GM19468 (cell line): ENCODE data around the gene CALML6.
"Not testable (repeated sequence)": the region's sequence is repeated elsewhere in the genome, so short reads cannot be mapped to it uniquely, and the experiment has no call there.

Experiments used
- ATAC-seq: cut with Tn5 transposase; IDR thresholded peaks from one replicate; pipeline ENCODE4 v1.9.1; 2021; ENCODE audit warnings: mild to moderate bottlenecking, moderate library complexity, moderate number of reproducible peaks; ENCODE audit not compliant: unreplicated experiment; ENCODE audit errors: extremely low read depth

The CALML6 gene

GRCh38 chr1:1922956-1923833 is 8.1 kb downstream of the CALML6 start:
- ATAC-seq: no peak

GRCh38 chr1:1924386-1924785 is 9.3 kb downstream of the CALML6 start:
- ATAC-seq: no peak

- no peak for ATAC-seq
These were observed 9.8 kb downstream of the CALML6 start for GRCh38 chr1:1924849-1925248.

GRCh38 chr1:1925437-1926345 is 10.6 kb downstream of the CALML6 start:
- no peak for ATAC-seq

GRCh38 chr1:1926346-1926811 is 11.3 kb downstream of the CALML6 start:
- ATAC-seq: no peak

- ATAC-seq: no peak
These were observed 12.0 kb downstream of the CALML6 start for GRCh38 chr1:1926886-1927660.

- no peak for ATAC-seq
These were observed 12.7 kb downstream of the CALML6 start for GRCh38 chr1:1927751-1928150.

- no peak for ATAC-seq
These were observed 13.4 kb downstream of the CALML6 start for GRCh38 chr1:1928231-1929101.

GRCh38 chr1:1929102-1929638 is 14.1 kb downstream of the CALML6 start:
- no peak for ATAC-seq

GRCh38 chr1:1929639-1930545 is 14.8 kb downstream of the CALML6 start:
- ATAC-seq: no peak

- ATAC-seq: not testable (repeated sequence)
These were observed 19.8 kb downstream of the CALML6 start for GRCh38 chr1:1934848-1935247.

- ATAC-seq: no peak
These were observed 22.0 kb downstream of the CALML6 start for GRCh38 chr1:1937061-1937460.

- ATAC-seq: no peak
These were observed 22.7 kb downstream of the CALML6 start for GRCh38 chr1:1937549-1938275.

- no peak for ATAC-seq
These were observed 23.2 kb downstream of the CALML6 start for GRCh38 chr1:1938276-1938573.

GRCh38 chr1:1938613-1939295 is 23.7 kb downstream of the CALML6 start:
- ATAC-seq: no peak

GRCh38 chr1:1939296-1940122 is 24.4 kb downstream of the CALML6 start:
- no peak for ATAC-seq
